DND-41 (cell line): Measurements from ENCODE around the gene IFNA1.

Experiments used
- EZH2 ChIP-seq: IDR thresholded peaks from 3 replicates; pipeline ENCODE4 v1.6.1; 2012; ENCODE audit warnings: borderline replicate concordance, low read depth, mild to moderate bottlenecking, moderate library complexity, low read length, inconsistent platforms; ENCODE audit not compliant: severe bottlenecking
- TF ChIP-seq, protein P1 (sequence below): IDR thresholded peaks from 2 replicates; pipeline ENCODE4 v1.5.1; 2012; ENCODE audit warnings: borderline replicate concordance, low read length, moderate library complexity, mild to moderate bottlenecking; ENCODE audit not compliant: poor library complexity, severe bottlenecking; ENCODE audit errors: extremely low read depth

DNA sequence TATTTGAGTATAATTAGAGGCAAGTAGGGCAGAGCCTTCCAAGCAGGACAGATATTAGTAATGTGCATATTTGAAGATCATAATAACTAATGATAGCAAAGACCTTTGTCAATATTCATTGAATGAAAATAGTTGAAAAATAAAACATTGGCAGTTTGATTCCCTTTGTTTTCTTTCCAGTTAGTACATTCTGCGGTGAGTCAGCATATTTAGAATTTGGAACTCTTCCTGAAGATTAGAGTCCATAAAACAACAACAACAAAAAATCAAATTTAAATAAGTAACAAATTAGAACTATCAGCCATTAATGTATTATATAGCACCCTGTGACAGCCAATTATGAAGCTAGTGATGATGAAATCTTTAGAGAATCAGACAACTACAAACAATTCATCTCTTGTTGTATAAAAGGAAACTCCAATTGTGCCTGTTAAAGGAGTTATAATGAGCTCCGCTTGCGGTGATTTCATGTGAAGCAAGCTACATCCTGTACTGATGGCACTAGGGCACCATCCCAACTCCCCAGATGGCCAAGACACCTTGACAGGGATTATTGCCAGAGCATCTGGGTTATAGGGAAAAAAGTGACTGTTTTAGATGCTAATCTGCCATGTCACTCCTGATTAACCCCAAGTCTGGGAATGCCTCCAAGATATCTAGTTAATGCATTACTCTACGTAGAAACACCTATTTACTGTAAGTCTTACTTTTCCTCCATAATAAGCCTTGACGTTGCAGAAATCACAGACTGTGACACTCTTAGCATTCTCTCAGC lies 24.6 kb upstream of the IFNA1 start:
- TF ChIP-seq, protein P1, sequence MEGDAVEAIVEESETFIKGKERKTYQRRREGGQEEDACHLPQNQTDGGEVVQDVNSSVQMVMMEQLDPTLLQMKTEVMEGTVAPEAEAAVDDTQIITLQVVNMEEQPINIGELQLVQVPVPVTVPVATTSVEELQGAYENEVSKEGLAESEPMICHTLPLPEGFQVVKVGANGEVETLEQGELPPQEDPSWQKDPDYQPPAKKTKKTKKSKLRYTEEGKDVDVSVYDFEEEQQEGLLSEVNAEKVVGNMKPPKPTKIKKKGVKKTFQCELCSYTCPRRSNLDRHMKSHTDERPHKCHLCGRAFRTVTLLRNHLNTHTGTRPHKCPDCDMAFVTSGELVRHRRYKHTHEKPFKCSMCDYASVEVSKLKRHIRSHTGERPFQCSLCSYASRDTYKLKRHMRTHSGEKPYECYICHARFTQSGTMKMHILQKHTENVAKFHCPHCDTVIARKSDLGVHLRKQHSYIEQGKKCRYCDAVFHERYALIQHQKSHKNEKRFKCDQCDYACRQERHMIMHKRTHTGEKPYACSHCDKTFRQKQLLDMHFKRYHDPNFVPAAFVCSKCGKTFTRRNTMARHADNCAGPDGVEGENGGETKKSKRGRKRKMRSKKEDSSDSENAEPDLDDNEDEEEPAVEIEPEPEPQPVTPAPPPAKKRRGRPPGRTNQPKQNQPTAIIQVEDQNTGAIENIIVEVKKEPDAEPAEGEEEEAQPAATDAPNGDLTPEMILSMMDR, result no peak
- TF ChIP-seq EZH2, result no peak
